HepG2 (cell line): ENCODE data around the gene AK3. TPM values are rescaled to one million over a fixed set of nuclear protein-coding genes. Genes with fewer than 3 reads are reported as not detected.

Experiments used
- FOXA3 ChIP-seq: IDR thresholded peaks from 2 replicates; pipeline ENCODE4 v1.6.1; 2016; ENCODE audit warnings: missing genetic modification reagents, missing compliant biosample characterization
- GZF1 ChIP-seq: sonication (generic); formaldehyde crosslinking; IDR thresholded peaks from 2 replicates; pipeline ENCODE4 v1.5.1; 2020; ENCODE audit warnings: mild to moderate bottlenecking, missing genetic modification reagents
- HMG20A ChIP-seq: IDR thresholded peaks from 2 replicates; pipeline ENCODE4 v1.6.1; 2016; ENCODE audit warnings: borderline replicate concordance
- HOXD1 ChIP-seq: sonication (generic); formaldehyde crosslinking; IDR thresholded peaks from 2 replicates; pipeline ENCODE4 v1.5.0; 2020; ENCODE audit warnings: missing genetic modification reagents
- NR2C2 ChIP-seq: sonication (generic); formaldehyde crosslinking; IDR thresholded peaks from 2 replicates; pipeline ENCODE4 v1.4.0; 2020; ENCODE audit warnings: missing genetic modification reagents, mild to moderate bottlenecking, moderate library complexity, borderline replicate concordance
- ONECUT2 ChIP-seq: sonication (generic); formaldehyde crosslinking; IDR thresholded peaks from 2 replicates; pipeline ENCODE4 v1.4.0; 2020; ENCODE audit warnings: missing genetic modification reagents
- REL ChIP-seq: sonication (generic); formaldehyde crosslinking; conservative IDR thresholded peaks from 2 replicates; pipeline ENCODE4 v1.8.0; 2022; ENCODE audit warnings: mild to moderate bottlenecking, missing genetic modification reagents, moderate library complexity
- SOX13 ChIP-seq, 3 experiments: fragments of 450-650 bp in 1 of 3; sonication (generic) in 1 of 3; formaldehyde crosslinking in 1 of 3; IDR thresholded peaks in 2 of 3; conservative IDR thresholded peaks in 1 of 3; 2 replicates each; pipeline versions ENCODE4 v1.5.0 to v1.6.1; 2016 to 2020; ENCODE audit warnings: antibody characterized with exemption in 1 of 3, mild to moderate bottlenecking in 1 of 3, missing compliant biosample characterization in 1 of 3, missing genetic modification reagents in 1 of 3, moderate library complexity in 1 of 3
- SSRP1 ChIP-seq: IDR thresholded peaks from 2 replicates; pipeline ENCODE4 v1.6.1; 2016; ENCODE audit warnings: control low read depth
- TGIF2 ChIP-seq: IDR thresholded peaks from 2 replicates; pipeline ENCODE4 v1.6.1; 2016; ENCODE audit warnings: control low read depth, missing compliant biosample characterization
- YEATS2 ChIP-seq: sonication (generic); formaldehyde crosslinking; IDR thresholded peaks from 2 replicates; pipeline ENCODE4 v1.4.0; 2020; ENCODE audit warnings: missing genetic modification reagents, borderline replicate concordance
- ZFP36L2 ChIP-seq: sonication (generic); formaldehyde crosslinking; IDR thresholded peaks from 2 replicates; pipeline ENCODE4 v1.4.0; 2020; ENCODE audit warnings: missing genetic modification reagents
- ZNF207 ChIP-seq: fragments of 450-650 bp; IDR thresholded peaks from 2 replicates; pipeline ENCODE4 v1.6.1; 2016; ENCODE audit warnings: antibody characterized with exemption, borderline replicate concordance
- ZNF264 ChIP-seq: sonication (generic); formaldehyde crosslinking; IDR thresholded peaks from 2 replicates; pipeline ENCODE4 v1.4.0; 2020; ENCODE audit warnings: missing genetic modification reagents
- ZNF317 ChIP-seq: sonication (generic); formaldehyde crosslinking; IDR thresholded peaks from 2 replicates; pipeline ENCODE4 v1.5.0; 2020; ENCODE audit warnings: mild to moderate bottlenecking, missing genetic modification reagents
- ZNF331 ChIP-seq: sonication (generic); formaldehyde crosslinking; IDR thresholded peaks from 2 replicates; pipeline ENCODE4 v1.4.0; 2020; ENCODE audit warnings: missing genetic modification reagents
- ZNF333 ChIP-seq: sonication (generic); formaldehyde crosslinking; IDR thresholded peaks from 2 replicates; pipeline ENCODE4 v1.4.0; 2020; ENCODE audit warnings: mild to moderate bottlenecking, missing genetic modification reagents, borderline replicate concordance
- ZNF33A ChIP-seq: sonication (generic); formaldehyde crosslinking; IDR thresholded peaks from 2 replicates; pipeline ENCODE4 v1.5.1; 2020; ENCODE audit warnings: missing genetic modification reagents, mild to moderate bottlenecking, moderate library complexity, borderline replicate concordance
- ZNF510 ChIP-seq: sonication (generic); formaldehyde crosslinking; IDR thresholded peaks from 2 replicates; pipeline ENCODE4 v1.4.0; 2020; ENCODE audit warnings: low read depth, mild to moderate bottlenecking, missing genetic modification reagents
- ZNF672 ChIP-seq: sonication (generic); formaldehyde crosslinking; IDR thresholded peaks from 2 replicates; pipeline ENCODE4 v1.8.1; 2022; ENCODE audit warnings: missing genetic modification reagents
- ZNF841 ChIP-seq: sonication (generic); formaldehyde crosslinking; IDR thresholded peaks from 2 replicates; pipeline ENCODE4 v1.8.1; 2023; ENCODE audit warnings: missing genetic modification reagents, borderline replicate concordance
- ZSCAN12 ChIP-seq: sonication (generic); formaldehyde crosslinking; IDR thresholded peaks from 2 replicates; pipeline ENCODE4 v1.9.0; 2021; ENCODE audit warnings: mild to moderate bottlenecking, missing genetic modification reagents
- polyA plus RNA-seq, 8 experiments: library from polyadenylated mRNA; depleted of rRNA in 3 of 8; stranded (reverse) in 7 of 8; unstranded in 1 of 8; fragments of >200 nt; fragmentation: Illumina TruSeq in 4 of 8; extraction: Trizol in 4 of 8; gene quantifications; 2 replicates each; pipeline versions ENCODE4 v1.2.1 to v1.2.3, GENCODE V29; 2011 to 2016; ENCODE audit warnings: low read depth in 4 of 8, missing spikeins in 1 of 8, mixed read lengths in 1 of 8; ENCODE audit not compliant: insufficient read depth in 1 of 8
- total RNA-seq, 5 experiments: library from RNA; depleted of rRNA; stranded (reverse); fragments of >200 nt; fragmentation: Illumina TruSeq; extraction: Trizol; gene quantifications; 2 replicates each; pipeline ENCODE4 v1.2.3, GENCODE V29; 2016; ENCODE audit warnings: low read depth in 1 of 5
- TF ChIP-seq, protein P1 (sequence below): sonication (generic); formaldehyde crosslinking; IDR thresholded peaks from 2 replicates; pipeline ENCODE4 v1.8.0; 2022; ENCODE audit warnings: missing genetic modification reagents, mild to moderate bottlenecking, borderline replicate concordance
- TF ChIP-seq, protein P2 (sequence below): sonication (generic); formaldehyde crosslinking; IDR thresholded peaks from 2 replicates; pipeline ENCODE4 v1.5.0; 2020; ENCODE audit warnings: missing genetic modification reagents
- TF ChIP-seq, protein P3 (sequence below): sonication (generic); formaldehyde crosslinking; IDR thresholded peaks from 2 replicates; pipeline ENCODE4 v1.5.0; 2020; ENCODE audit warnings: missing genetic modification reagents
- TF ChIP-seq, protein P4 (sequence below): IDR thresholded peaks from 2 replicates; pipeline ENCODE4 v1.6.1; 2016; ENCODE audit warnings: low read depth, borderline replicate concordance

Gene AK3
- total and polyA plus RNA-seq, 2 of the 13 experiments (the other 11 are each of a cell fraction or from before 2014, with no cell fraction given) = 76.8 to 109 TPM

DNA sequence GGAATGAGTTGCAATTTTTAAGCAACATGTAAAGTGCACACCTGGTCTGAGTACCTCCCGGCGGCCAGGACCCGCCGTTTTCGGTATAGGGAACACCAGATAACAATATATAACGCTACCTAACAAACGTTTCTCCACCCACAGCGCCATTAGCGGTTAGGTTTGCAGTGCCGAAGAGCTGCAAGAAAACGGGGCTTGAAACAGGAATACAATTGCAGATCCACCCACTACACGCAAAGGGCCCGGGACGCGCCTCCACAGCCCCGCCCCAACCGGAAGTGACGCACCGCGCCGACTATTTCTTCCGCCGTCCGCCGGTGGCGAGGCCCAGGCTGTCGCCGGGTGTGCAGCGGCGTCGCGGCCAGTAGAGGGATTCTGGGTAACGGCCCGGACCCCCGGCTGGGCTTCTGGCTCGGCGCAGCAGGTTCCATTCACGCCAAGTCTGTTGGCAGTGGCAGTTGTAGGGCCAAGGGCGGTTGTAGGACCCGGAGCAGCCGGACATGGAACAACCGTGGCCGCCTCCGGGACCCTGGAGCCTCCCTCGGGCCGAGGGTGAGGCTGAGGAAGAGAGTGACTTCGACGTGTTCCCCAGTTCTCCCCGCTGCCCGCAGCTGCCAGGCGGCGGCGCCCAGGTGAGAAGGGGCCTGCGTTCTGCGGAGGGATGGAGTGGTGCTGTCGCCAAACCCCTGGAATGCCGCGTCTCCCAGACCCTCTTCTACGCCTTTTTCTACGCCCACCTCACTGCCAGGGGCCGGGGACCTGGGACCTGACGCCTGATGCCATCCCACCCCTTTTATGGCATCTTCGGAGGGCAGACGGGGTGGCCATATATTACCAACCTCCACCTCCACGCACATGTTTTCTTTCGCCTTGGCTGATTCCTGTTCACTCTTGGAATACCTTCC lies 61.5 kb downstream of the AK3 start, which contains the start of gene CDC37L1 (continued):
- TF ChIP-seq, protein P1, sequence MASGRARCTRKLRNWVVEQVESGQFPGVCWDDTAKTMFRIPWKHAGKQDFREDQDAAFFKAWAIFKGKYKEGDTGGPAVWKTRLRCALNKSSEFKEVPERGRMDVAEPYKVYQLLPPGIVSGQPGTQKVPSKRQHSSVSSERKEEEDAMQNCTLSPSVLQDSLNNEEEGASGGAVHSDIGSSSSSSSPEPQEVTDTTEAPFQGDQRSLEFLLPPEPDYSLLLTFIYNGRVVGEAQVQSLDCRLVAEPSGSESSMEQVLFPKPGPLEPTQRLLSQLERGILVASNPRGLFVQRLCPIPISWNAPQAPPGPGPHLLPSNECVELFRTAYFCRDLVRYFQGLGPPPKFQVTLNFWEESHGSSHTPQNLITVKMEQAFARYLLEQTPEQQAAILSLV (CRISPR knock-in tag) = peak; percentile 36; the same call in 1 of the 2 replicates
- 0 out of 2 replicates have a peak, but pooled peaks have one; percentile 38 for TF ChIP-seq ZNF33A (CRISPR knock-in tag)
- TF ChIP-seq ZFP36L2 = no peak
- TF ChIP-seq ZNF317 = peak; percentile 38; the same call in 1 of the 2 replicates
- TF ChIP-seq GZF1 (CRISPR knock-in tag) = no peak; the same call in 1 of the 2 replicates
- peak; percentile 85; the same call in 1 of the 2 replicates for TF ChIP-seq YEATS2 (CRISPR knock-in tag)
- peak; percentile 23; the same call in 1 of the 2 replicates for TF ChIP-seq ZSCAN12 (CRISPR knock-in tag)
- no peak for TF ChIP-seq SSRP1 (CRISPR knock-in tag)
- TF ChIP-seq ZNF841 = no peak
- TF ChIP-seq ZNF207 = no peak
- TF ChIP-seq, protein P2, sequence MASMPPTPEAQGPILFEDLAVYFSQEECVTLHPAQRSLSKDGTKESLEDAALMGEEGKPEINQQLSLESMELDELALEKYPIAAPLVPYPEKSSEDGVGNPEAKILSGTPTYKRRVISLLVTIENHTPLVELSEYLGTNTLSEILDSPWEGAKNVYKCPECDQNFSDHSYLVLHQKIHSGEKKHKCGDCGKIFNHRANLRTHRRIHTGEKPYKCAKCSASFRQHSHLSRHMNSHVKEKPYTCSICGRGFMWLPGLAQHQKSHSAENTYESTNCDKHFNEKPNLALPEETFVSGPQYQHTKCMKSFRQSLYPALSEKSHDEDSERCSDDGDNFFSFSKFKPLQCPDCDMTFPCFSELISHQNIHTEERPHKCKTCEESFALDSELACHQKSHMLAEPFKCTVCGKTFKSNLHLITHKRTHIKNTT (CRISPR knock-in tag) = no peak
- TF ChIP-seq, protein P3, sequence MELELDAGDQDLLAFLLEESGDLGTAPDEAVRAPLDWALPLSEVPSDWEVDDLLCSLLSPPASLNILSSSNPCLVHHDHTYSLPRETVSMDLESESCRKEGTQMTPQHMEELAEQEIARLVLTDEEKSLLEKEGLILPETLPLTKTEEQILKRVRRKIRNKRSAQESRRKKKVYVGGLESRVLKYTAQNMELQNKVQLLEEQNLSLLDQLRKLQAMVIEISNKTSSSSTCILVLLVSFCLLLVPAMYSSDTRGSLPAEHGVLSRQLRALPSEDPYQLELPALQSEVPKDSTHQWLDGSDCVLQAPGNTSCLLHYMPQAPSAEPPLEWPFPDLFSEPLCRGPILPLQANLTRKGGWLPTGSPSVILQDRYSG (CRISPR knock-in tag) = no peak
- peak; percentile 90 for TF ChIP-seq NR2C2 (CRISPR knock-in tag)
- TF ChIP-seq, protein P4, sequence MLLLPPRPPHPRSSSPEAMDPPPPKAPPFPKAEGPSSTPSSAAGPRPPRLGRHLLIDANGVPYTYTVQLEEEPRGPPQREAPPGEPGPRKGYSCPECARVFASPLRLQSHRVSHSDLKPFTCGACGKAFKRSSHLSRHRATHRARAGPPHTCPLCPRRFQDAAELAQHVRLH (CRISPR knock-in tag) = peak; percentile 74
- TF ChIP-seq REL (CRISPR knock-in tag) = no peak
- no peak for TF ChIP-seq ZNF333 (CRISPR knock-in tag)
- no peak; the same call in 1 of the 2 replicates for TF ChIP-seq ZNF510
- 0 out of 2 replicates have a peak, but pooled peaks have one; percentile 40 for TF ChIP-seq ZNF672 (CRISPR knock-in tag)
- peak; percentile 71; the same call in 1 of the 2 replicates for TF ChIP-seq FOXA3 (CRISPR knock-in tag)
- TF ChIP-seq SOX13 (IDR thresholded peaks at IDR 0.05) = 0 out of 2 replicates have a peak, but pooled peaks have one; percentile 22
- peak in 1 of 2 experiments; percentile 65; a peak in 2 of 4 replicates for TF ChIP-seq SOX13 (CRISPR knock-in tag; conservative IDR thresholded peaks at IDR 0.05 in 1 of 2, IDR thresholded peaks at IDR 0.05 in 1 of 2)
- no peak for TF ChIP-seq TGIF2 (CRISPR knock-in tag)
- TF ChIP-seq HMG20A = no peak; the same call in 1 of the 2 replicates
- peak; percentile 79 for TF ChIP-seq ZNF264 (CRISPR knock-in tag)
- peak; percentile 72; the same call in 1 of the 2 replicates for TF ChIP-seq HOXD1
- TF ChIP-seq ONECUT2 (CRISPR knock-in tag) = no peak
- peak; percentile 73; the same call in 1 of the 2 replicates for TF ChIP-seq ZNF331 (CRISPR knock-in tag)
